ENCODE measurements around the gene LANCL2.

The LANCL2 gene

DNA sequence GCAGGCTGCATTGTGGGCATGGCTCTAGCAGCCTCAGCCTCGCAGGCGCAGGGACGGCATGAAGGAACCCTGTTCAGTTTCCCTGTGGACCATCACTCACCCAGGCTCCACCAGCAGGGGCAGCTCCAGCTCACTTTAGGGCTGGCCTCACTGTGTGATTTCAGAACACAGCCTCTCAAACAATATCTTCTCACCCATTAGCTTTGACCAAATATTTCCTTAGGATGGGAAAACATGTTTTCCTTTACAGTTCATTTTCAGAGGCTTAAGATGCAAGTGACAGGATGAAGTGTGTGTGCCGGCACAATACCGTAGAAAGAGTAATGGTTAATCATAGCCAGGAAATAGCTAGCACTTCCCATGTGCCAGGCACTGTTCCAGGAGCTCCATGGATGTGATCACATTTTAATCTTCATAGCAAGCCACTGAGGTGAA lies 58.2 kb downstream of the LANCL2 start:
- Histone ChIP-seq H3K14ac (ENCODE audit: low read length in 2 of 2) (no peak overlapping the region), H3K4me2 (ENCODE audit: low read length, poor library complexity, severe bottlenecking) (no peak overlapping the region), H3K27ac (ENCODE audit: low read length, poor library complexity, severe bottlenecking) (no peak overlapping the region), H2BK5ac (ENCODE audit: low read depth, low read length, poor library complexity, severe bottlenecking) (no peak overlapping the region), H3K23ac (ENCODE audit: low read length in 2 of 2) (no peak overlapping the region), H2BK120ac (ENCODE audit: low read depth, low read length) (no peak overlapping the region), H3K36me3 (ENCODE audit: control insufficient read depth in 1 of 2, insufficient read depth in 2 of 2, low read depth in 1 of 2, low read length in 2 of 2) (peaks cover 14 to 15% of the 10 kb centered on the region in 2 experiments), H3K18ac (ENCODE audit: low read depth in 1 of 2, low read length in 2 of 2) (no peak overlapping the region), H3K4me1 (ENCODE audit: control insufficient read depth, insufficient read depth, low read depth, low read length) (peaks cover 7% of the 10 kb centered on the region), H3K9me3 (ENCODE audit: control insufficient read depth, low read length) (no peaks in the 10 kb centered on the region), H4K91ac (ENCODE audit: low read length) (no peak overlapping the region), H2BK12ac (ENCODE audit: low read length in 2 of 2) (no peak overlapping the region), H3K4me3 (ENCODE audit: insufficient read depth in 1 of 2, low read depth in 1 of 2, low read length in 2 of 2) (no peak overlapping the region), H3K4ac (ENCODE audit: low read depth in 1 of 2, low read length in 2 of 2) (no peak overlapping the region), H3K27me3 (ENCODE audit: control insufficient read depth in 1 of 2, insufficient read depth in 1 of 2, low read length in 2 of 2) (no peaks in the 10 kb centered on the region), H2AFZ (ENCODE audit: low read depth, low read length) (no peak overlapping the region), H2AK5ac (ENCODE audit: low read length, severe bottlenecking) (no peak overlapping the region), H3K79me1 (replicated peaks; ENCODE audit: low read length, poor library complexity, severe bottlenecking) (peaks cover 2% of the 10 kb centered on the region), H2BK15ac (ENCODE audit: low read depth, poor library complexity, severe bottlenecking) (no peak overlapping the region), H3K9ac (ENCODE audit: low read length) (no peak overlapping the region), H4K8ac (ENCODE audit: low read length) (no peak overlapping the region)
- 59% methylated on average over 5 of the region's 5 CpGs for WGBS
- DNase-seq: no peak

- Histone ChIP-seq H2AK5ac (ENCODE audit: low read length, severe bottlenecking) (no peak overlapping the region), H4K8ac (ENCODE audit: low read length) (no peak overlapping the region), H2BK5ac (ENCODE audit: low read depth, low read length, poor library complexity, severe bottlenecking) (no peak overlapping the region), H3K9ac (ENCODE audit: low read length) (peak overlapping the region; percentile 10), H3K27ac (ENCODE audit: low read length, poor library complexity, severe bottlenecking) (no peak overlapping the region), H3K4ac (ENCODE audit: low read depth in 1 of 2, low read length in 2 of 2) (no peak overlapping the region), H2BK12ac (ENCODE audit: low read length in 2 of 2) (peak overlapping the region in 1 of 2 experiments; percentile 18), H2BK120ac (ENCODE audit: low read depth, low read length) (no peak overlapping the region), H3K27me3 (ENCODE audit: control insufficient read depth in 1 of 2, insufficient read depth in 1 of 2, low read length in 2 of 2) (no peaks in the 10 kb centered on the region), H3K9me3 (ENCODE audit: control insufficient read depth, low read length) (no peaks in the 10 kb centered on the region), H2BK15ac (ENCODE audit: low read depth, poor library complexity, severe bottlenecking) (no peak overlapping the region), H3K4me1 (ENCODE audit: control insufficient read depth, insufficient read depth, low read depth, low read length) (peaks cover 7% of the 10 kb centered on the region), H3K79me1 (replicated peaks; ENCODE audit: low read length, poor library complexity, severe bottlenecking) (peaks cover 2% of the 10 kb centered on the region), H3K18ac (ENCODE audit: low read depth in 1 of 2, low read length in 2 of 2) (no peak overlapping the region), H2AFZ (ENCODE audit: low read depth, low read length) (no peak overlapping the region), H4K91ac (ENCODE audit: low read length) (no peak overlapping the region), H3K14ac (ENCODE audit: low read length in 2 of 2) (no peak overlapping the region), H3K23ac (ENCODE audit: low read length in 2 of 2) (no peak overlapping the region), H3K4me3 (ENCODE audit: insufficient read depth in 1 of 2, low read depth in 1 of 2, low read length in 2 of 2) (no peak overlapping the region), H3K36me3 (ENCODE audit: control insufficient read depth in 1 of 2, insufficient read depth in 2 of 2, low read depth in 1 of 2, low read length in 2 of 2) (peaks cover 14 to 19% of the 10 kb centered on the region in 2 experiments), H3K4me2 (ENCODE audit: low read length, poor library complexity, severe bottlenecking) (no peak overlapping the region)
- WGBS: 54% methylated on average over 5 of the region's 5 CpGs
- DNase-seq: peak; percentile 16
These were observed 58.8 kb downstream of the LANCL2 start for GRCh38 chr7:55423891-55424290.

- H2BK5ac ChIP-seq (ENCODE audit: low read depth, low read length, poor library complexity, severe bottlenecking): no peak overlapping the region
- no peak overlapping the region for H2AK5ac ChIP-seq (ENCODE audit: low read length, severe bottlenecking)
- peaks cover 14 to 20% of the 10 kb centered on the region in 2 experiments for H3K36me3 ChIP-seq (ENCODE audit: control insufficient read depth in 1 of 2, insufficient read depth in 2 of 2, low read depth in 1 of 2, low read length in 2 of 2)
- H3K79me1 ChIP-seq (replicated peaks; ENCODE audit: low read length, poor library complexity, severe bottlenecking): peaks cover 2% of the 10 kb centered on the region
- H4K8ac ChIP-seq (ENCODE audit: low read length): no peak overlapping the region
- H2BK12ac ChIP-seq (ENCODE audit: low read length in 2 of 2): no peak overlapping the region
- no peak overlapping the region for H2BK120ac ChIP-seq (ENCODE audit: low read depth, low read length)
- no peaks in the 10 kb centered on the region for H3K27me3 ChIP-seq (ENCODE audit: control insufficient read depth in 1 of 2, insufficient read depth in 1 of 2, low read length in 2 of 2)
- DNase-seq: no peak
- no peak overlapping the region for H3K4me2 ChIP-seq (ENCODE audit: low read length, poor library complexity, severe bottlenecking)
- no peak overlapping the region for H3K9ac ChIP-seq (ENCODE audit: low read length)
- no peak overlapping the region for H4K91ac ChIP-seq (ENCODE audit: low read length)
- no peak overlapping the region for H2AFZ ChIP-seq (ENCODE audit: low read depth, low read length)
- peaks cover 7% of the 10 kb centered on the region for H3K4me1 ChIP-seq (ENCODE audit: control insufficient read depth, insufficient read depth, low read depth, low read length)
- H3K14ac ChIP-seq (ENCODE audit: low read length in 2 of 2): no peak overlapping the region
- no peak overlapping the region for H3K4me3 ChIP-seq (ENCODE audit: insufficient read depth in 1 of 2, low read depth in 1 of 2, low read length in 2 of 2)
- no peak overlapping the region for H2BK15ac ChIP-seq (ENCODE audit: low read depth, poor library complexity, severe bottlenecking)
- no peak overlapping the region for H3K18ac ChIP-seq (ENCODE audit: low read depth in 1 of 2, low read length in 2 of 2)
- H3K27ac ChIP-seq (ENCODE audit: low read length, poor library complexity, severe bottlenecking): no peak overlapping the region
- H3K4ac ChIP-seq (ENCODE audit: low read depth in 1 of 2, low read length in 2 of 2): no peak overlapping the region
- 97% methylated on average over 11 of the region's 11 CpGs for WGBS
- no peaks in the 10 kb centered on the region for H3K9me3 ChIP-seq (ENCODE audit: control insufficient read depth, low read length)
- H3K23ac ChIP-seq (ENCODE audit: low read length in 2 of 2): no peak overlapping the region
These were observed 60.1 kb downstream of the LANCL2 start for GRCh38 chr7:55425141-55425752.

GRCh38 chr7:55426676-55427075 lies 61.5 kb downstream of the LANCL2 start:
- no peak overlapping the region for H3K27ac ChIP-seq (ENCODE audit: low read length, poor library complexity, severe bottlenecking)
- H3K23ac ChIP-seq (ENCODE audit: low read length in 2 of 2): no peak overlapping the region
- H3K79me1 ChIP-seq (replicated peaks; ENCODE audit: low read length, poor library complexity, severe bottlenecking): peaks cover 2% of the 10 kb centered on the region
- no peak overlapping the region for H4K8ac ChIP-seq (ENCODE audit: low read length)
- no peak for DNase-seq
- H4K91ac ChIP-seq (ENCODE audit: low read length): no peak overlapping the region
- no peaks in the 10 kb centered on the region for H3K27me3 ChIP-seq (ENCODE audit: control insufficient read depth in 1 of 2, insufficient read depth in 1 of 2, low read length in 2 of 2)
- no peak overlapping the region for H3K4me2 ChIP-seq (ENCODE audit: low read length, poor library complexity, severe bottlenecking)
- H3K4me3 ChIP-seq (ENCODE audit: insufficient read depth in 1 of 2, low read depth in 1 of 2, low read length in 2 of 2): no peak overlapping the region
- no peaks in the 10 kb centered on the region for H3K9me3 ChIP-seq (ENCODE audit: control insufficient read depth, low read length)
- no peak overlapping the region for H3K14ac ChIP-seq (ENCODE audit: low read length in 2 of 2)
- no peak overlapping the region for H2BK15ac ChIP-seq (ENCODE audit: low read depth, poor library complexity, severe bottlenecking)
- no peak overlapping the region for H3K4ac ChIP-seq (ENCODE audit: low read depth in 1 of 2, low read length in 2 of 2)
- H3K4me1 ChIP-seq (ENCODE audit: control insufficient read depth, insufficient read depth, low read depth, low read length): peaks cover 7% of the 10 kb centered on the region
- H3K36me3 ChIP-seq (ENCODE audit: control insufficient read depth in 1 of 2, insufficient read depth in 2 of 2, low read depth in 1 of 2, low read length in 2 of 2): peaks cover 14 to 25% of the 10 kb centered on the region in 2 experiments
- no peak overlapping the region for H3K18ac ChIP-seq (ENCODE audit: low read depth in 1 of 2, low read length in 2 of 2)
- H2AFZ ChIP-seq (ENCODE audit: low read depth, low read length): no peak overlapping the region
- no peak overlapping the region for H2BK5ac ChIP-seq (ENCODE audit: low read depth, low read length, poor library complexity, severe bottlenecking)
- no peak overlapping the region for H3K9ac ChIP-seq (ENCODE audit: low read length)
- no peak overlapping the region for H2BK12ac ChIP-seq (ENCODE audit: low read length in 2 of 2)
- H2AK5ac ChIP-seq (ENCODE audit: low read length, severe bottlenecking): no peak overlapping the region
- WGBS: 73% methylated on average over 12 of the region's 12 CpGs
- no peak overlapping the region for H2BK120ac ChIP-seq (ENCODE audit: low read depth, low read length)

Measured in mesenchymal stem cell (in vitro differentiated cells and primary cell).